Stimulated activated naive CD8-positive, alpha-beta T cell treated with anti-CD3 and anti-CD28 coated beads, Interleukin-15, amount 100 ng/mL, for 72 hours (primary cell): ENCODE results near the gene CLCF1.
A peak's percentile ranks its signal among the peaks of the same experiment; 100 is the strongest.
"Not testable (repeated sequence)": the region's sequence is repeated elsewhere in the genome, so short reads cannot be mapped to it uniquely, and the experiment has no call there.

Experiments used
- ATAC-seq: fragments of 150-1000 bp; cut with Tn5 transposase; 2 replicates; pipeline ENCODE4 v1.10.0; 2021; ENCODE audit warnings: mild to moderate bottlenecking, moderate library complexity
- DNase-seq, 2 donors: peaks; one replicate each; pipeline ENCODE4 v3.0.0; 2021 to 2022
- H3K27ac Mint-ChIP-seq, 2 donors: one replicate each; pipeline ENCODE4 v1.8.0; 2022; ENCODE audit warnings: mild to moderate bottlenecking in 2 of 2, mixed read lengths in 2 of 2, moderate library complexity in 2 of 2
- H3K27me3 Mint-ChIP-seq: one replicate; pipeline ENCODE4 v1.8.0; 2022; ENCODE audit warnings: mixed read lengths
- H3K4me1 Mint-ChIP-seq: one replicate; pipeline ENCODE4 v1.8.0; 2022; ENCODE audit warnings: mild to moderate bottlenecking, mixed read lengths
- H3K4me3 Mint-ChIP-seq, 2 donors: one replicate each; pipeline ENCODE4 v1.8.0; 2022; ENCODE audit warnings: mild to moderate bottlenecking in 2 of 2, mixed read lengths in 2 of 2, moderate library complexity in 1 of 2
- H3K9me3 Mint-ChIP-seq, 2 donors: one replicate each; pipeline ENCODE4 v1.8.0; 2022; ENCODE audit warnings: mixed read lengths in 2 of 2

Gene CLCF1

DNA sequence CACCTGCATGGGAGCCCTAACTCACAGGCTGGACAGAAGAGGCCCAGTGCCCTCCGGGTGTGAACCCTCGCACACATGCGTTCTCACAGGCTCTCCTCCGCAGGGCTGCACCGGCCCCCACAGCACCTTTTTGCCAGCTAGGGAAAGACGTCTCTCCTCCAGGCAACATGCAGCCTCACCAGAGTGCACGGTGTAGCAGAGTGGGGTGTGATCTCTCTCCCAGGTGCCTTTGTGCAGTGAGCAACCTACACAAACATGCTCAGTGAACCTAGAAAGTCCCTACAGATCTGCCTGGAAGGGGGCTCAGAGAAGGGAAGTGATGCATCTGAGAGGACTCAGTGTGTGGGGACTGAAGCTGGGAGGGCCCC is 38.4 kb upstream of the CLCF1 start:
- ATAC-seq (peak; percentile 15), DNase-seq (peak in 1 of 2 donors; percentile 32)
- Mint-ChIP-seq H3K4me1 (peaks cover 84% of the 10 kb centered on the region), H3K27me3 (no peaks in the 10 kb centered on the region), H3K4me3 (peak overlapping the region; percentile 26 to 39), H3K9me3 (no peaks in the 10 kb centered on the region), H3K27ac (peak overlapping the region in 1 of 2 donors; percentile 89)

DNA sequence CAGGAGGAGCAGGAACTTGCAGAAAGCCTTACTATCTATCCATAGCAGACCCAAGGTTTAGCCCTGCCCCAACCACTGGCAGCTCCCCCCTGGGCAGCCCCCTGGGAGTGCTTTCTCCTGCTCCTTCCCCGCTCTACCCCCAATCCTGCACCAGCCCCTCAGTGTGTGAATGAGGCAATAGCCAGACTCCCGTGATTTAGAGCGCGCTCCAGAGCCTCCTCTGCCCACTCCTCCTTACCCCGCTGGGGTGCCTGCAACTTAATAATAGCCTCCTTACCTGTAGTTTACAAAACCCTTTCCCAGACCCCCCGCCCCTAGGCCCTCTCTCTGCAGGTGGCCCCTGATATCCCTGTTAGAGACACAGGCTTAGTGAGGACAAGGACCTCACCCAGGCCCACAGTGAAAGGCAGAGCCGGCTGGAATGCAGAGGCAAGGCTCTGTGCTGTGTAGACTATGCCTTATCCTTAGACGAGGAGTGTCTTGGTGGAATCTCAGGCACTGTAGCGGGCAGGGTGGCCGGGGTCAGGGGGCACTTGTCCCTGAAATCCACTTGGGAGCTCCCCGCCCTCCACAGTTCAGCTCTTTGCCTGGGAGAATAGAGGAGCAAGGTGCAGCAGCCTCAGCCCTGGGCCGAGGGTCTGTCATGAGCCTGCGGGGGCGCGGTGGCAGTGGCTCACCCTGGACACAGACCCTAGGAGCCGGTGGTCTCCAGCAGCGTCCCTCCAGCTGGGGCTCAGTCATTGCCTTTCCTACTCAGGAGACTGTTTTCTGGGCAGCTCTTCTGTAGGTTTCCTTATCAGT is 37.8 kb upstream of the CLCF1 start:
- Mint-ChIP-seq H3K9me3 (no peaks in the 10 kb centered on the region), H3K4me1 (peaks cover 84% of the 10 kb centered on the region), H3K27me3 (no peaks in the 10 kb centered on the region), H3K4me3 (peak overlapping the region; percentile 42), H3K27ac (peak overlapping the region in 1 of 2 donors; percentile 71)
- DNase-seq = no peak
- ATAC-seq = no peak

DNA sequence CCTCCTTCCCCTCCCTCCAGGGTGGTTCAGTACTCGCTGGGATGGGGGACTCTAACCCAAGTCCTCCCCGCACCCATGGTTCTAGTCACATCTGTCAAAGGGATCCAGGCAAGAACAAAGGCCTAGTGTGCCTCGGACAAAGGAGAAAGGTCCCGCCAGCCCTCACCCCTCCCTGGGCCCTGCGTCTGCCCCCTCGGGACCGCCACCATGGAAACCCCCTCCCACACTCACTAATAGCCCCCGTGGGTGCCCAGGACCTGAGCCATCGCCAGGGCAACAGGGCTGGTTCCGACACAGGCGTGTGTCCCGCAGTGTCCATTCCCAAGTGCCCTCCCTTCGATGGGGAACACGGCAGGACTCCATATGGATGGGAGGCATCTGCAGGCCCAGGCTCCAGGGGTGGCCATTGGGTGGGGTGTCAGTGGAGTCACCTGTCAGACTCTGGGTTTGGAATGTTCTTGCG is 37.0 kb upstream of the CLCF1 start:
- ATAC-seq (no peak), DNase-seq (no peak)
- H3K4me1 Mint-ChIP-seq = peaks cover 88% of the 10 kb centered on the region
- peak overlapping the region; percentile 87 to 93 for H3K27ac Mint-ChIP-seq
- no peaks in the 10 kb centered on the region for H3K9me3 Mint-ChIP-seq
- H3K27me3 Mint-ChIP-seq = no peaks in the 10 kb centered on the region
- H3K4me3 Mint-ChIP-seq = peak overlapping the region; percentile 95 to 98

DNA sequence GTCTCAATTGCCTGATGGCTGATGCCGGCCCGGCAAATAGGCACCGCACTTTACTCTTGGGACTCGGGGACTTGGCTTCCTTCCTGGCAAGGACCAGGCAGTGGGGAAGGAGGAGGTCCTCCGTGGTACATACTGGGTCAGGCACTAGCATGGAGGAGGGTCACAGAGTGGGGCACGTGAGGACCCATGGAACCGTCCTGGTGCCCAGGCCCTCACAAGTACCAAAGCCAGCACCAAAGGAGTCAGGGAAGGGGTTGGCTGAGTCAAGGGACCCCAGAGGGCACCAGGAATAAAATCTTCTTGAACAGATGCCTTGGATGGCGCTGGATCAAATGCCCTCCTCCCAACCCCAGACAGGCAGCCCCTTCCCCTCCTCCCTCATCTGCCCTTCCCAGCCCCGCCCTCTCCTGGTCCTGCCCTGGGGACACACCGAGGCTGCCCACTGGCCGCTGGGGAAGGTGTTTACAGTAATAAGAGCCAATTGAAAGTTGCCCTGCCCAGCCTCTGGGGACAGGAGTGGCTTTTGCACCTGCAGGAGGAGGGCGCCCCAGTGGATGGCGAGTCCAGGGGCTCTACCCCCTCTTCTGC is 36.5 kb upstream of the CLCF1 start:
- H3K4me1 Mint-ChIP-seq = peaks cover 90% of the 10 kb centered on the region
- ATAC-seq (no peak), DNase-seq (peak in 1 of 2 donors; percentile 23)
- H3K9me3 Mint-ChIP-seq = no peaks in the 10 kb centered on the region
- peak overlapping the region; percentile 95 to 98 for H3K4me3 Mint-ChIP-seq
- H3K27ac Mint-ChIP-seq = peak overlapping the region; percentile 87 to 93
- no peaks in the 10 kb centered on the region for H3K27me3 Mint-ChIP-seq

DNA sequence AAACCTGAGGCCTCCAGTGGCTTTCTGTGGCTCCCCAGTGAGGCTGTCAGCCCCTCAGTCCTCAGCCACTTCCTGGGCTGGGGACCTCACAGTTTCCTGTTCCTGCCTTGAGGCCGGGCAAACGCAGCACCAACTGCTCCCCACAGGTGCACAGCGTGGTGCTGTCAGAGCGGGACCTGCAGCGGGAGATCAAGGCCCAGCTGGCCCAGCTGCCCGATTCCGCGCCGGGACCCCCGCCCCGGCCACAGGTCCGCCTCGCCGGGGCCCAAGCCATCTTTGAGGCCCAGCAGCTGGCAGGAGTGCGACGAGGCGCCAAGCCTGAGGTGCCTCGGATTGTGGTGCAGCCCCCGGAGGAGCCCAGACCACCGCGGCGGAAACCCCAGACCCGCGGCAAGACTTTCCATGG is 35.9 kb upstream of the CLCF1 start:
- ATAC-seq = peak; percentile 83
- peak; percentile 78 to 87 for DNase-seq
- peak overlapping the region; percentile 95 to 98 for H3K4me3 Mint-ChIP-seq

DNA sequence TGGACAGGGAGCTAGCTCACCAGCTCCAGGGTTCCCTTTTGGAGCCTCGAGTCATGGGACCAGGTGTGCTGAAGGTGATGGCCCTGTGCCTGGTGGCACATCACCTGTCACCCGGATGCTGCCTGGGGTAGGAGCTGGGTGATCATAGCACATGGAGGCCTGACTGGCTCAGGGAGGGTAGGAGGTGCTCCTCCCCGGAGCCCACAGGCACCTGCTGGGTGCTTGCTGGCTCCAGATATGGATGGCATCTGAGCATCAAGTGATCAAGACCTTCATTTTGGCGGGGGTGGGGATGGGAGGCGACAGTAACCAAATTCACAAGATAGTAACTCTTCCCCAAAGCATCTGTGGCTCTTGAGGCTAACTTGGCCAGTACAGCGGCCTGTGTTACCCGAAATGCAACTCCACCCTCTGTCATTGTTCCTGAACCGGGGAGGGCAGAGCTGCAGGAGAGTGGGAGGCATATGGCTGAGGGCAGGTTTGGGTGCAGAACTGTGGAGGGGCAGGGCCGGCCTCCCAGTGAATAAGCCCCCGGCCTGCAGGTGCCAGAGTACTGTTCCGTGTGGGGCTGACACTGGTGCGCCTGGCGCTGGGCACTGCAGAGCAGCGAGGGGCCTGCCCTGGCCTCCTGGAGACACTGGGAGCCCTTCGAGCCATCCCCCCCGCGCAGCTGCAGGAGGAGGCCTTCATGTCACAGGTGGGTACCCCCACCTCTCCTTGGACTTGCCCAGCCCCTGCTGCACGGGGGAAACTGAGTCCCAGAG is 35.2 kb upstream of the CLCF1 start:
- Mint-ChIP-seq H3K9me3 (no peaks in the 10 kb centered on the region), H3K4me1 (peaks cover 90% of the 10 kb centered on the region), H3K4me3 (peak overlapping the region; percentile 95 to 98), H3K27me3 (no peaks in the 10 kb centered on the region), H3K27ac (peak overlapping the region; percentile 92 to 93)
- DNase-seq (peak; percentile 25 to 60), ATAC-seq (peak; percentile 29)

More for the DNA sequence above, 35.9 kb upstream of the CLCF1 start:
- Mint-ChIP-seq H3K4me1 (peaks cover 90% of the 10 kb centered on the region), H3K9me3 (no peaks in the 10 kb centered on the region), H3K27me3 (no peaks in the 10 kb centered on the region), H3K27ac (peak overlapping the region in 1 of 2 donors; percentile 84)

DNA sequence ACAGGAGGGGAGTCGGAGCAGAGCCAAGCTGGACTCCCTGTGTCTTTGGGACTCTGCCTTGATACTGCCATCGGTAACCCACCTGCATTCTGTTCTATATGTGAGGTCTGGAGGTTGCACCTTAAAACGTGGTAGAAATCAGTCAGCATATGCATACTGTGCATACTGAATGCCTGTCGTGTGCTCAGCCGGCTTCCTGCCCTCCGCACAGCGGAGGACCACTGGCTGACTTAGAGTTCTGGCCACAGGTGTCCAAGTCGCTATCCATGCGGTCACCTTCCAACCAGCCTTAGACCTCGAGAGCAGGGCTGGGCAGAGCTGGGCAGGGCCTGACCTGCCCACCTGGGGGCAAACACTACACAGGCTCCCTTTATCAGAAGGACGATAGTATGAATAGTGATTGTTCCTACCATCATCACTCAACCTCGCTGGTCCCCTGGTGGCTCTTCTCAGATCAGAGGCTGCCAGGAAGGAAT is 34.3 kb upstream of the CLCF1 start:
- Mint-ChIP-seq H3K4me1 (peaks cover 90% of the 10 kb centered on the region), H3K27ac (peak overlapping the region; percentile 92 to 93), H3K9me3 (no peaks in the 10 kb centered on the region), H3K4me3 (peak overlapping the region; percentile 95 to 98), H3K27me3 (no peaks in the 10 kb centered on the region)
- DNase-seq (no peak), ATAC-seq (no peak)

DNA sequence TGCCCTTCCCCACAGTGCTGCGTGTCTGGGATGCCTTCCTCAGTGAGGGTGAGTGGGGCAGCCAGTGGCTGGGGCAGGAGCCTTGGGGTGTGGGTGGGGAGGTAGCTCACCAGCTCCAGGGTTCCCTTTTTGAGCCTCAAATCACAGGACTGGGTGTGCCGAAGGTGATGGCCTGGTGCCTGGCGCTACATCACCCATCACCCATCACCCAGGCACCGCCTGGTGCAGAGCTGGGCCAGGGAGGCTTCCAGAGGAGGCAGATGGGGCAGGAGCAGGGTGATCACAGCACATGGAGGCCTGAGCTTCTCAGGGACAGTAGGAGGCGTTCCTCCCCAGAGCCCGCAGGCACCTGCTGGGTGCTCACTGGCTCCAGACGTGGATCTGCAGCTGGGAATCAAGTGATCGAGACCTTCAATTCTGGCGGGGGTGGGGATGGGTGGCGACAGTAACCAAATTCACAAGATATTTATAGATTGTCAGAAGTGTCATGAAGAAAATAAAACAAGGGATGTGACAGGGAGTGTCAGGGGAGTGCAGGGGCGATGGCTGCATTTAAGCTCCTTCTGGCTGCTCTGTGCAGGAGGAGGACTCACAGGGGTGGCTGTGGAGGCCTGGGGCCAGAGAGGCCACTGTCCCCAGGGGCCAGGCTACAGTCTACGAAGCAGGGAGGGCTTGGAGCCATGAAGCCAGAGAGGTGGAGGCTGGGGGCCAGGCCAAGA is 33.7 kb upstream of the CLCF1 start:
- Mint-ChIP-seq H3K9me3 (no peaks in the 10 kb centered on the region), H3K27ac (peak overlapping the region; percentile 74 to 95), H3K4me1 (peaks cover 90% of the 10 kb centered on the region), H3K27me3 (no peaks in the 10 kb centered on the region), H3K4me3 (peak overlapping the region; percentile 95 to 98)
- ATAC-seq (no peak), DNase-seq (no peak)

DNA sequence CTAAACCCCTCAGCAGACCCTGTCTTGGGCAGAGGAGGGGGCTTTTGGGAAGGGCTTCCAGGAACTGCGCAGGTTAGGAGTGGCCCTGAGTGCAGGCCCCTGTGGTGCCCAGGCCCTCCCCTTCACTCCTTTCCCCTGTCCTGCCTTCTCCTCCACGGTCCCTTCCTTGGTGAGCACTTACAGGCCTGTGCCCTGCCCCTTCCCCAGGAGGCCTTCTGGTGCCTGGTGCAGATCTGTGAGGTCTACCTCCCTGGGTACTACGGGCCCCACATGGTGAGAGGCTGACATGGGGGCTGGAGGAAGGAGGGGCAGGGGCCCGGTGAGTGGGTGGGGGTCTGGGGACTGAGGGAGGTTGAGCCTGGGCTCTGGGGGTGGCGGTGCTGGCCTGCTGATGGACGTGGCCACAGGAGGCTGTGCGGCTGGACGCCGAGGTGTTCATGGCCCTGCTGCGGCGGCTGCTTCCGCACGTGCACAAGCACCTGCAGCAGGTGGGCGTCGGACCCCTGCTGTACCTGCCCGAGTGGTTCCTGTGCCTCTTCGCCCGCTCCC is 33.1 kb upstream of the CLCF1 start:
- DNase-seq = no peak

DNA sequence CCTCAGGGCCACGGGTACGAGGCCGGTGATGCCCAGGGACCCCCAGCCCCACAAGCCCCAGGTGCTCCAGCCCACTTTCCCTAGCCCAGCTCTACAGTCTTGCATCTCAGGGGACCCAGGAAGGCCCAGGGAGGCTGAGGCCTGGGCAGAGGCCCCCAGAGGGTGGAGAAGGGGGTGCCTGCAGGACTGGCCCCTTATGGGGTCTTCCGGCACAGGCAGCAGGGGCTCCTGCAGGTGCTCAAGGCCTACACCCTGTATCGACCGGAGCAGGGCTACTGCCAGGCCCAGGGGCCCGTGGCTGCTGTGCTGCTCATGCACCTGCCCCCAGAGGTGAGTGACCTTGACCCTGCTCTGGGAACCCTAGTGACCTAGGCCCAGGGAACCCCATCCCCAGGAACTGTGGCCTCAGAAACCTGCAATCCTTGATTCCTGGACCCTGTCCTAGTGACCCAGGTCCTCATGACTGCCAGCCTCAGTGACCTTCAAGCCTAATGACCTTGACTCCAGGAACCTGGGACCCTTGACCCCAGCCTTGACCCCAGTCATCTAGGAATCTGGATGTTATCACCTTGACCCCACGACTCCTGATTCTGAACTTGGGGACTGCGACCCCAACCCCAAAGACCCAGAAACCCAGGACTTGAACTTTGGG is 32.4 kb upstream of the CLCF1 start:
- Mint-ChIP-seq H3K9me3 (no peaks in the 10 kb centered on the region), H3K27me3 (no peaks in the 10 kb centered on the region), H3K4me1 (peaks cover 79% of the 10 kb centered on the region), H3K27ac (peak overlapping the region; percentile 90 to 99), H3K4me3 (peak overlapping the region; percentile 95 to 98)
- ATAC-seq (no peak), DNase-seq (no peak)

More for the DNA sequence above, 33.1 kb upstream of the CLCF1 start:
- no peaks in the 10 kb centered on the region for H3K9me3 Mint-ChIP-seq
- H3K4me3 Mint-ChIP-seq = peak overlapping the region; percentile 95 to 98
- no peak for ATAC-seq
- peaks cover 86% of the 10 kb centered on the region for H3K4me1 Mint-ChIP-seq
- peak overlapping the region; percentile 90 to 99 for H3K27ac Mint-ChIP-seq
- no peaks in the 10 kb centered on the region for H3K27me3 Mint-ChIP-seq

DNA sequence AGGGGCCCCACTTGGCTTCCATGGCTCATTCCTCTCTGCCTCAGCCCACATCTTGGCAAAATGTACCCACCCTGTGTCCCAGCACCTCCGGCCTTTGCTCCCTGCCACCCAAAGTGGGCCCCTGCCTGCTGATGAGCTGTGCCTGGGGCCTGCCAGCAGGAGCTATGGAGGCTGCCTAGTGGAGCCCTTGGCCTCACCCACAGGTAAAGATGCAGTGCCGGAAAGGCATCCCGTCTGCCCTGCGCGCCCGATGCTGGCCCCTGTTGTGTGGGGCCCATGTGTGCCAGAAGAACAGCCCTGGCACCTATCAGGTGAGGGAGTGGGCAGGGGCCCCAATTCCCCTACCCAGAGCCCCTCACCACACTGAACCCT is 31.8 kb upstream of the CLCF1 start:
- Mint-ChIP-seq H3K4me3 (peak overlapping the region; percentile 95 to 98), H3K4me1 (peaks cover 79% of the 10 kb centered on the region), H3K9me3 (no peaks in the 10 kb centered on the region), H3K27ac (peak overlapping the region; percentile 33 to 99), H3K27me3 (no peaks in the 10 kb centered on the region)
- DNase-seq (no peak), ATAC-seq (no peak)

DNA sequence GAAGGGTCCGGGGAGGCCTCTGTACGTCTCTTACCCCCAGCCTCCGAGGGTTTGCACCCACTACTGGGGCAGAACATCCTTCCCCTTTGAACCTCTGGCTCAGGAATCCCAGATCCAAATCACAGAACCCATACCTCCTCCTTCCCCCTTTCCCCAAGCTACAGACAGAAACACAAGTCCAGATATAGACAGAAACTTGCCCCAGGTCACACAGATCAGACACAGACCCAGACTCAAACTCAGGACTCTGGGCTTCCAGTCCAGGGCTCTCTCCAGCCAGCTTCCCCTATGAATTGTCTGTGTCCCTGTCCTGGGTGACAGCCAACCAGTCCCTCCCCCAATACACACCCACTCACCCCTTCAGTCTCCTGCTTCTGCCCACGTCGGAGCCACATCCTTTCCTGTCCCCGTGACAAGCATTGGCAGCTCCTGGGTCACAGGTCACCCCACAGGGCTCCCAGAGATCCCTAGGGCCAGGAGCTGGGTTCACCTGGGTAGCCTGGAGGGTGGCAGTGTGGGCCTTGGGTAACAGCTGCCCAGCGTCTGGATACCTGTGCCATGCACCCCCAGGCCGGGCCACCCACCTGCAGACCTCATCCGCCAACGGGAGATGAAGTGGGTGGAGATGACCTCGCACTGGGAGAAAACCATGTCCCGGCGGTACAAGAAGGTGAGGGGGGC is 31.3 kb upstream of the CLCF1 start:
- Mint-ChIP-seq H3K27me3 (no peaks in the 10 kb centered on the region), H3K9me3 (no peaks in the 10 kb centered on the region), H3K4me1 (peaks cover 79% of the 10 kb centered on the region), H3K4me3 (peak overlapping the region; percentile 95 to 98), H3K27ac (peak overlapping the region; percentile 23 to 91)
- ATAC-seq (no peak), DNase-seq (peak; percentile 40 to 58)

DNA sequence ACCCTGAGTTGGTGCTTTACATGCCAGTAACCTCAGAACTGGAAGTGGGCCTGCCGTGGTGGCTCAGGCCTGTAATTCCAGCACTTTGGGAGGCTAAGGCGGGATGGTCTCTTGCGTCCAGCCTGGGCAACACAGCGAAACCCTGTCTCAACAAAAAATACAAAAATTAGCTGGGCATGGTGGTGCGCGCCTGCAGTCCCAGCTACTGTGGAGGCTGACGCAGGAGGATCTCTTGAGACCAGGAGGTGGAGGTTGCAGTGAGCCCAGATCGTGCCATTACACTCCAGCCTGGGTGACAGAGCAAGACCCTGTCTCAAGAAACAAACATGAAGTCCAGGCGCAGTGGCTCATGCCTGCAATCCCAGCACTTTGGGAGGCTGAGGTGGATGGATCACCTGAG is 29.7 kb upstream of the CLCF1 start:
- DNase-seq, H3K27me3 Mint-ChIP-seq, ATAC-seq, H3K9me3 Mint-ChIP-seq: not testable (repeated sequence)
- Mint-ChIP-seq H3K4me3 (peak overlapping the region; percentile 95 to 98), H3K4me1 (peaks cover 78% of the 10 kb centered on the region), H3K27ac (peak overlapping the region; percentile 91 to 96)
